Muscle layer of duodenum (tissue), 2 donors: ENCODE measurements around the gene CD320.
"Not testable (repeated sequence)": the region's sequence is repeated elsewhere in the genome, so short reads cannot be mapped to it uniquely, and the experiment has no call there.

Experiments used
- H3K27ac ChIP-seq: one replicate; pipeline ENCODE4 v1.7.0; 2013; ENCODE audit warnings: mild to moderate bottlenecking, low read length
- H3K27me3 ChIP-seq: one replicate; pipeline ENCODE4 v1.7.0; 2013; ENCODE audit warnings: low read depth, mild to moderate bottlenecking, control low read depth, low read length
- H3K36me3 ChIP-seq, 2 donors: one replicate each; pipeline ENCODE4 v1.7.0; 2013; ENCODE audit warnings: low read length in 2 of 2, control low read depth in 1 of 2, mild to moderate bottlenecking in 1 of 2; ENCODE audit not compliant: insufficient read depth in 2 of 2, control insufficient read depth in 1 of 2
- H3K4me1 ChIP-seq, 2 donors: one replicate each; pipeline ENCODE4 v1.7.0; 2013; ENCODE audit warnings: low read length in 2 of 2, mild to moderate bottlenecking in 2 of 2, control low read depth in 1 of 2, moderate library complexity in 1 of 2; ENCODE audit not compliant: insufficient read depth in 2 of 2, control insufficient read depth in 1 of 2
- H3K4me3 ChIP-seq, 2 donors: one replicate each; pipeline ENCODE4 v1.7.0; 2013; ENCODE audit warnings: low read length in 2 of 2, low read depth in 1 of 2, mild to moderate bottlenecking in 1 of 2
- H3K9me3 ChIP-seq, 2 donors: one replicate each; pipeline ENCODE4 v1.7.0; 2013; ENCODE audit warnings: low read length in 2 of 2, control low read depth in 1 of 2, mild to moderate bottlenecking in 1 of 2; ENCODE audit not compliant: control insufficient read depth in 1 of 2
- donor health status: healthy.

CD320 gene

GRCh38 chr19:8316351-8317125, 8.4 kb upstream of the CD320 start:
- H3K27me3 ChIP-seq, result no peaks in the 10 kb centered on the region
- no peak overlapping the region for H3K4me3 ChIP-seq
- no peaks in the 10 kb centered on the region for H3K9me3 ChIP-seq
- peaks cover 0 to 13% of the 10 kb centered on the region in 2 donors for H3K4me1 ChIP-seq
- H3K27ac ChIP-seq, result no peak overlapping the region
- peaks cover 4 to 41% of the 10 kb centered on the region in 2 donors for H3K36me3 ChIP-seq

GRCh38 chr19:8314981-8315640, 7.0 kb upstream of the CD320 start:
- H3K9me3 ChIP-seq, H3K27me3 ChIP-seq, H3K4me1 ChIP-seq, H3K27ac ChIP-seq, H3K4me3 ChIP-seq: not testable (repeated sequence)
- peaks cover 6 to 55% of the 10 kb centered on the region in 2 donors for H3K36me3 ChIP-seq

- Histone ChIP-seq H3K36me3 (peaks cover 6 to 57% of the 10 kb centered on the region in 2 donors), H3K27ac (no peak overlapping the region), H3K4me1 (peaks cover 0 to 24% of the 10 kb centered on the region in 2 donors), H3K27me3 (no peaks in the 10 kb centered on the region), H3K9me3 (no peaks in the 10 kb centered on the region), H3K4me3 (no peak overlapping the region)
Observed at GRCh38 chr19:8311461-8312260, 3.5 kb upstream of the CD320 start.

DNA sequence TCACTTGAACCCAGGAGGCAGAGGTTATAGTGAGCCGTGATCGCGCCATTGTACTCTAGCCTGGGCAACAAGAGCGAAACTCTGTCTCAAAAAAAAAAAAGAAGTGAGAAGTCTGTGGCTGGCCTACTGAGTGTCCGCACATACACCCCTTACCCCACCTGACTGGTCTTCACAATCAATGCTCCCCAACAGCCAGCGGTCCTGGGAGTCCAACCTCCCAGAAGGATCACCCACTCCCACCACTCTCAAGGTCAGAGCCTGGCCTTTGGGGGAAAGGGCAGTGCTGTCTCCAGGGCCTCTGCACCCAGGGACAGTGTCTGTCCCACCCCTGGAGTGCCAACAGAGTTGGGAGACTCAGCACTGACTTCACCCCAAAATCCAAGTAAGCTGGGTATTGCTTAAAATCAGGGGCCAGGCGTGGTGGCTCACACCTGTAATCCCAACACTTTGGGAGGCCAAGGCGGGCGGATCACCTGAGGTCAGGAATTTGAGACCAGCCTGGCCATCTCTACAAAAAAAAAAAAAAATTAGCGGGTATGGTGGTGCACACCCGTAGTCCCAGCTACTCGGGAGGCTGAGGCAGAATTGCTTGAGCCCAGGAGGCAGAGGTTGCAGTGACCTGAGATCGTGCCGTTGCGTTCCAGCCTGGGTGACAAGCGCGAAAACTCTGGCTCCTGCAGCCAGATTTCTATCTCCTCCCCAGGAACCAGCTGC, 2.3 kb upstream of the CD320 start:
- H3K9me3 ChIP-seq, result no peaks in the 10 kb centered on the region
- peaks cover 0 to 27% of the 10 kb centered on the region in 2 donors for H3K4me1 ChIP-seq
- H3K36me3 ChIP-seq, result peaks cover 3 to 51% of the 10 kb centered on the region in 2 donors
- H3K27me3 ChIP-seq, result no peaks in the 10 kb centered on the region
- no peak overlapping the region for H3K4me3 ChIP-seq
- H3K27ac ChIP-seq, result no peak overlapping the region

- Histone ChIP-seq H3K27ac (no peak overlapping the region), H3K4me3 (peak overlapping the region; percentile 66 to 67), H3K4me1 (peaks cover 0 to 27% of the 10 kb centered on the region in 2 donors), H3K27me3 (no peaks in the 10 kb centered on the region), H3K9me3 (no peaks in the 10 kb centered on the region), H3K36me3 (peaks cover 3 to 38% of the 10 kb centered on the region in 2 donors)
Observed at GRCh38 chr19:8308891-8309291, 733 bp upstream of the CD320 start.

DNA sequence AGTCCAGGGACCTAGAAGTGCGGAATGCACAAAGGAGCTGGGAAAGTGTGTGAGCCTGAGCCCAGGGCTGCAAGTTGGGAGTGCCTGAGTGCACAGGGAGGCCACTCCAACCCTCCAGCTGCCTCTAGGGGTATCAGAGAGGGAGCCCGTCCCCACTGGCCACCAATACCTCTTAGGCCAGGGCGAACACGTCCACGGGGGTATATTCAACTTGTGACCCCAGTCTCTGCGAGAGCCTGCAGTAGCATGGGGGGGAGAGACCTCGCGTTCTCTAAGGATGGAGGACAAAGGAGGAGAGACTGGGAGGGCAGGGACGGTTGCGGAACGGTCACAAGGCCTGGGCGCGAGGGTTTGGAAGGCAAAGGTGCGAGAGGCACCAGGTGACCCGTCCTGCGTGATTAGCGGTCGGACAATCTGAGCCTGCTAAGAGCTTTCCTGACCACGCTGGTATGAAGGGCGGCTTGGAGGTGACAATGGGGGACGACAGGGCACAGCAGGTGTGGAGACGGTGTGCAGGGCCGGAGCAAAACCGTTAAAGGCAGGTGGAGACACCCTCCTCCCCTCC, 676 bp downstream of the CD320 start:
- Histone ChIP-seq H3K27ac (no peak overlapping the region), H3K4me1 (peaks cover 0 to 27% of the 10 kb centered on the region in 2 donors)

GRCh38 chr19:8306235-8307054, 1.7 kb downstream of the CD320 start:
- H3K9me3 ChIP-seq, result no peaks in the 10 kb centered on the region
- no peaks in the 10 kb centered on the region for H3K27me3 ChIP-seq
- peaks cover 0 to 27% of the 10 kb centered on the region in 2 donors for H3K4me1 ChIP-seq
- H3K36me3 ChIP-seq, result peaks cover 2 to 30% of the 10 kb centered on the region in 2 donors
- H3K4me3 ChIP-seq, result no peak overlapping the region
- H3K27ac ChIP-seq, result no peak overlapping the region

More for the DNA sequence above, 676 bp downstream of the CD320 start:
- no peaks in the 10 kb centered on the region for H3K27me3 ChIP-seq
- H3K4me3 ChIP-seq, result peak overlapping the region; percentile 66 to 67
- peaks cover 3 to 34% of the 10 kb centered on the region in 2 donors for H3K36me3 ChIP-seq
- H3K9me3 ChIP-seq, result no peaks in the 10 kb centered on the region

DNA sequence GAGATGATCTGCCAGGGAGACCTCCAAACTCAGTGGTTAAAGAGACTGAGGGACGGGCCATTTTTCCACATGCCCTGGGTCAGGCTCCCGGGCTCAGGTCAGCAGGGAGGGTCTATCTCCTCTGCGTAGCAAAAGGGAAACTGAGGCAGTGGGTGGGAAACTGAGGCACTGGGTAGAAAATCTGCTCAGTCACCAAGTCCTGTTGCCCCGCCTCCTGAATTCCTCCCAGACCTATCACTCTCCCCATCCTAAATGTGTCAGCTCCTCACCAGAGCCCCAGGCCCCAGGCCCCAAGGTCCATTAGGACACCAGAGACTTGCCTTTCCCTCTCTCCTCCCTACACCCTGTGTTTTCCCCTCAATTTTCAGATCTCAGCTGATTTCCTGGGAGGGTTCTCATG, 2.4 kb downstream of the CD320 start:
- Histone ChIP-seq H3K4me3 (no peak overlapping the region), H3K27ac (no peak overlapping the region), H3K36me3 (peaks cover 0 to 24% of the 10 kb centered on the region in 2 donors), H3K9me3 (no peaks in the 10 kb centered on the region), H3K4me1 (peaks cover 0 to 27% of the 10 kb centered on the region in 2 donors), H3K27me3 (no peaks in the 10 kb centered on the region)

DNA sequence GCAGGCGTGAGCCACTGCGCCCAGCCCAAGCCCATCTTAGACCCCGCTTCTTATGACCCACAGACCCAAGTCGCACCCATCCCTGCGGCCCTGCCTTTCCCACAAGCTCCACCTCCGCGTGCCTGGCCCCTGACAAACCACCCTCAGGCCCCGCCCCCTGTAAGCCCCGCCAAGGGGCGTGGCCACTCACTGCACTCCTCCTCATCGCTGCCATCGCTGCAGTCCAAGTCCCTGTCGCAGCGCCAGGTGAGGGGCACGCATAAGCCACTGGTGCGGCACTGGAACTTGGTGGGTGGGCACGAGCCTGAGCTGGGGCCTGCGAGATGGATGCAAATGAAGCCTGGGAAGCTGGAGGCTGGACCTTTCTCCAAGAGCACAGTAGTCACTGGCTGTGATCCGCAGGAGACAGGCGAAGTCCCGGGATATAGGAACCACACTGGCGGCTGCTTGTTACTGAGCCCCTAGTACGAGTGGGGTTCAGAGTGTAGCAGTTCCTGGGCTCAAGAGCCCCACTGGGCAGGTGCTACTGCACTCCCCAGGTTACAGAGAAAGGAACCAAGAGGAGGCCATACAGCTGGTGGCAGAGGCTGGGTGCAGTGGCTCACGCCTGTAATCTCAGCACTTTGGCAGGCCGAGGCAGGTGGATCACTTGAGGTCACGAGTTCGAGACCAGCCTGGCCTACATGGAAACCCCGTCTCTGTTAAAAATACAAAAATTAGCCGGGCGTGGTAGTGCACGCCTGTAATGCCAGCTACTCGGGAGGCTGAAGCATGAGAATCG, 3.1 kb downstream of the CD320 start:
- H3K9me3 ChIP-seq, result no peaks in the 10 kb centered on the region
- H3K4me1 ChIP-seq, result peaks cover 0 to 27% of the 10 kb centered on the region in 2 donors
- H3K4me3 ChIP-seq, result no peak overlapping the region
- H3K36me3 ChIP-seq, result peaks cover 0 to 17% of the 10 kb centered on the region in 2 donors
- no peak overlapping the region for H3K27ac ChIP-seq
- no peaks in the 10 kb centered on the region for H3K27me3 ChIP-seq
